ENCODE results near the gene AKR1D1.
"Not testable (repeated sequence)": the region's sequence is repeated elsewhere in the genome, so short reads cannot be mapped to it uniquely, and the experiment has no call there.

The AKR1D1 gene

GRCh38 chr7:138125598-138126111 is 49.4 kb downstream of the AKR1D1 start:
- peak; percentile 21 for DNase-seq

GRCh38 chr7:138126928-138127327 is 50.7 kb downstream of the AKR1D1 start:
- no peak for DNase-seq

- no peak for DNase-seq
Observed at GRCh38 chr7:138127996-138128395, 51.7 kb downstream of the AKR1D1 start.

GRCh38 chr7:138129551-138130165 is 53.4 kb downstream of the AKR1D1 start:
- DNase-seq: no peak

- no peak for DNase-seq
Observed at GRCh38 chr7:138137423-138138171, 61.3 kb downstream of the AKR1D1 start.

GRCh38 chr7:138138244-138138643 is 62.0 kb downstream of the AKR1D1 start:
- no peak for DNase-seq

GRCh38 chr7:138142583-138143201 is 66.4 kb downstream of the AKR1D1 start:
- DNase-seq: no peak

GRCh38 chr7:138144958-138145357 is 68.7 kb downstream of the AKR1D1 start:
- no peak for DNase-seq

- not testable (repeated sequence) for DNase-seq
Observed at GRCh38 chr7:138146221-138146620, 70.0 kb downstream of the AKR1D1 start.

GRCh38 chr7:138146757-138147734 is 70.8 kb downstream of the AKR1D1 start:
- not testable (repeated sequence) for DNase-seq

GRCh38 chr7:138151731-138152577 is 75.7 kb downstream of the AKR1D1 start:
- DNase-seq: no peak

GRCh38 chr7:138154661-138155060 is 78.4 kb downstream of the AKR1D1 start:
- DNase-seq: no peak

- DNase-seq: no peak
Observed at GRCh38 chr7:138157702-138158101, 81.4 kb downstream of the AKR1D1 start.

- DNase-seq: no peak
Observed at GRCh38 chr7:138158739-138159528, 82.7 kb downstream of the AKR1D1 start.

GRCh38 chr7:138161600-138162081 is 85.4 kb downstream of the AKR1D1 start:
- DNase-seq: peak; percentile 98

- no peak for DNase-seq
Observed at GRCh38 chr7:138162236-138162635, 86.0 kb downstream of the AKR1D1 start.

- DNase-seq: no peak
Observed at GRCh38 chr7:138163800-138164199, 87.5 kb downstream of the AKR1D1 start.

- DNase-seq: peak; percentile 23
Observed at GRCh38 chr7:138164804-138165203, 88.5 kb downstream of the AKR1D1 start.

GRCh38 chr7:138166681-138167080 is 90.4 kb downstream of the AKR1D1 start:
- DNase-seq: no peak

- DNase-seq: no peak
Observed at GRCh38 chr7:138167222-138167621, 91.0 kb downstream of the AKR1D1 start.

- no peak for DNase-seq
Observed at GRCh38 chr7:138167869-138168296, 91.6 kb downstream of the AKR1D1 start.

Measured in hematopoietic multipotent progenitor cell treated with erythropoietin and hydrocortisone succinate and interleukin-3 and kit ligand, for 6 days (in vitro differentiated cells).